Loucy (cell line): ENCODE measurements around the gene CEP43.

Source experiments
- CTCF ChIP-seq: fragments of 200-600 bp; sonication (generic); conservative IDR thresholded peaks from 2 replicates; pipeline ENCODE4 v1.5.1; 2014; ENCODE audit warnings: mild to moderate bottlenecking, antibody characterized with exemption, low read length
- EZH2phosphoT487 ChIP-seq: fragments of 200-600 bp; IDR thresholded peaks from 2 replicates; pipeline ENCODE4 v1.6.1; 2018; ENCODE audit warnings: antibody characterized with exemption, mild to moderate bottlenecking, moderate library complexity, borderline replicate concordance

GRCh38 chr6:166958926-166959861 is 40.0 kb upstream of the CEP43 start:
- TF ChIP-seq CTCF = no peak
- TF ChIP-seq EZH2phosphoT487 = no peak
